Mesendoderm (in vitro differentiated cells): ENCODE measurements around the gene AK4.
A peak's percentile ranks its signal among the peaks of the same experiment; 100 is the strongest.

ENCODE experiments used
- DNase-seq: peaks from one replicate; pipeline ENCODE4 v3.0.0; 2013
- H2AK5ac ChIP-seq: 2 replicates; pipeline ENCODE4 v1.6.1; 2013; ENCODE audit warnings: low read length, inconsistent platforms
- H2BK120ac ChIP-seq: 2 replicates; pipeline ENCODE4 v1.6.1; 2013; ENCODE audit warnings: low read depth, mild to moderate bottlenecking, low read length, moderate library complexity, mixed read lengths
- H2BK15ac ChIP-seq: replicated peaks from 2 replicates; pipeline ENCODE4 v1.6.1; 2013; ENCODE audit warnings: low read depth, mild to moderate bottlenecking, moderate library complexity
- H2BK5ac ChIP-seq: 2 replicates; pipeline ENCODE4 v1.6.1; 2013; ENCODE audit warnings: low read length, inconsistent platforms
- H3K18ac ChIP-seq: 2 replicates; pipeline ENCODE4 v1.6.1; 2013; ENCODE audit warnings: mild to moderate bottlenecking, low read length, mixed read lengths
- H3K23ac ChIP-seq: one replicate; pipeline ENCODE4 v1.6.1; 2013; ENCODE audit warnings: low read length
- H3K27ac ChIP-seq: 2 replicates; pipeline ENCODE4 v1.5.1; 2013; ENCODE audit warnings: low read depth, mild to moderate bottlenecking, inconsistent platforms, low read length, moderate library complexity
- H3K27me3 ChIP-seq: 2 replicates; pipeline ENCODE4 v1.6.1; 2013; ENCODE audit warnings: low read length, control low read depth, mild to moderate bottlenecking, inconsistent platforms; ENCODE audit not compliant: insufficient read depth, poor library complexity
- H3K36me3 ChIP-seq: 2 replicates; pipeline ENCODE4 v1.6.1; 2013; ENCODE audit warnings: low read length, inconsistent platforms; ENCODE audit not compliant: control insufficient read depth, insufficient read depth
- H3K4ac ChIP-seq: one replicate; pipeline ENCODE4 v1.6.1; 2013; ENCODE audit warnings: low read depth, mild to moderate bottlenecking, low read length, moderate library complexity
- H3K4me1 ChIP-seq: 2 replicates; pipeline ENCODE4 v1.6.1; 2013; ENCODE audit warnings: low read depth, low read length, inconsistent platforms; ENCODE audit not compliant: control insufficient read depth
- H3K4me2 ChIP-seq: 2 replicates; pipeline ENCODE4 v1.6.1; 2013; ENCODE audit warnings: low read length
- H3K4me3 ChIP-seq: 2 replicates; pipeline ENCODE4 v1.5.1; 2013; ENCODE audit warnings: mild to moderate bottlenecking, low read length
- H3K56ac ChIP-seq: one replicate; pipeline ENCODE4 v1.6.1; 2013; ENCODE audit warnings: low read length
- H3K79me1 ChIP-seq: 2 replicates; pipeline ENCODE4 v1.6.1; 2013; ENCODE audit warnings: low read length, inconsistent platforms
- H3K79me2 ChIP-seq: 2 replicates; pipeline ENCODE4 v1.6.1; 2013; ENCODE audit warnings: mild to moderate bottlenecking, low read length; ENCODE audit not compliant: control insufficient read depth, insufficient read depth
- H3K9ac ChIP-seq: 2 replicates; pipeline ENCODE4 v1.6.1; 2013; ENCODE audit warnings: low read length, inconsistent platforms
- H4K5ac ChIP-seq: one replicate; pipeline ENCODE4 v1.6.1; 2013; ENCODE audit warnings: low read length
- H4K8ac ChIP-seq: one replicate; pipeline ENCODE4 v1.6.1; 2013; ENCODE audit warnings: low read depth, mild to moderate bottlenecking, control low read depth, low read length, moderate library complexity
- WGBS: extraction: QIAGEN DNeasy Blood & Tissue Kit; methylation state at CpG from one replicate; pipeline ENCODE4 v1.1.7; 2013; ENCODE audit warnings: low lambda C conversion rate, missing lambda C conversion rate; ENCODE audit not compliant: insufficient coverage; ENCODE audit errors: extremely low coverage; 5-methylcytosine and 5-hydroxymethylcytosine counted together

AK4 gene

DNA sequence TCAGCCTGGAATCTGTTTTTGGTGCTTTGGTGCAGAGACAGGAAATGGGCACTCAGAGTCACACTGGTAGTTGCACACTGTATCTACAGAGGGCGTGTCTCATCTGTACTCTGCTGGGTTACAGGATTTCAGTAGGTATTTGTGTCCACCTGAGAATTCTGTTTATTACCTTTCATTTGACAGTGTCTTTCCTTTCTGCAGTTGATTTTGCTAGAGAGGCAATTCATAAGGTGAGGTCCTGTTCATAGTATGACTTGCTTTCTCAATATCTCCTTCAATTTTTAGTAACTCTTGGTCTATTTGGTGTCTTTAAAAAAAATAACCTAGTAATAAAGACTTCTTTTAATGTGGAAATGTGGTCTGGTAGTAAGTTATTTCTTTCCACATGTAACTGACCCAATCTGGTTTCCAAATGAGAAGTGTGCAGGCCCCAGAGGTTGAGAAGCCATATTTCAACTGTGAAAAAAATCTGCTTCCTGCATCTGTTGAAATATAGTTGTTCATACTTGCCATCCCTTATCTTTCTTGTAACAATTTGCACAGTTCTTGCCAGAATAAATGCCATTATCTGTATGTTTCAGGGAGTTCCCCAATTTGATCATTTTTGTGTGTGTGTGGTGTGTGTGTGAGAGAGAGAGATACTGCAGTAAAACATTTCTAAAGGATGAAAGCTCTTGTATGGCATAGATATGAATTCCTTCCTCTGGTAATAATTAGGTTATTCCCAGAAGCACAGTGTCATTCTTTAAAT lies 82.9 kb downstream of the AK4 start:
- H2AK5ac ChIP-seq, result no peak overlapping the region

DNA sequence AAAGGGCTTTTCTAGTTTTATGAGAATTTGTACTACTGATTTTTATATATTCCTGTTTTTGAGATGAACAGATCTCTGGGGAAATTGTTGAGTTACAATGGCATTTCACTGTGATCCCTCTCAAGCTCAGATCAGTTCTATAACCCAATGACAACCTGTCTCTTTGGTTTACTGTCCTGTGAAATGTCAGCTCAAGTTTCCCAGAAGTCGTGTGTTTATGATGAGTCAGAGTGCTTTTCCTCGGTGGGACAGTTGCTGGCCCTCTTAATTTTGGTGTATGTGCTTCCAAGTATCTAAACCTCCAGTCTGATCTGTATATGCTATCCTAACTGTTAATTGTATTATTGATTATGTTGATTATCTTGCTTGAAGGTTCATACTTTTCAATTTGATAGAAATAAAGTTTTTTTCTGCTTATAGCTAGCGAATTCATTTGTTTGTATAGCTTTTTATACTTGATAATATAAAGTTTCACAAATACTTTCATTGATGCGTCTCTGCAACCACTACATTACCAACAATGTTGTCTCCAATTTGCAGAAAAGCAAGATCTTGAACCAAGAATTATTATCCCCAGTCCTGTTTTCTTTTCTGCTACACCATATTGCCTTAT lies 83.8 kb downstream of the AK4 start:
- Histone ChIP-seq H2BK15ac (no peak overlapping the region), H3K36me3 (no peaks in the 10 kb centered on the region), H3K18ac (no peak overlapping the region), H3K4me3 (no peak overlapping the region), H3K79me1 (no peaks in the 10 kb centered on the region), H2BK120ac (no peak overlapping the region), H4K8ac (no peak overlapping the region), H3K4me1 (no peaks in the 10 kb centered on the region), H2BK5ac (no peak overlapping the region), H2AK5ac (no peak overlapping the region), H3K27me3 (no peaks in the 10 kb centered on the region), H3K4ac (no peak overlapping the region), H3K4me2 (no peak overlapping the region), H3K79me2 (no peaks in the 10 kb centered on the region), H4K5ac (no peak overlapping the region), H3K23ac (no peak overlapping the region), H3K27ac (no peak overlapping the region), H3K56ac (no peak overlapping the region), H3K9ac (no peak overlapping the region)
- no CpG with 5 or more reads among the region's 4 CpGs for WGBS
- no peak for DNase-seq

More for the DNA sequence above, 82.9 kb downstream of the AK4 start:
- Histone ChIP-seq H3K79me1 (no peaks in the 10 kb centered on the region), H3K27ac (no peak overlapping the region), H3K56ac (no peak overlapping the region), H3K79me2 (no peaks in the 10 kb centered on the region), H2BK5ac (no peak overlapping the region), H2BK120ac (no peak overlapping the region), H2BK15ac (no peak overlapping the region), H3K9ac (no peak overlapping the region), H3K23ac (no peak overlapping the region), H4K5ac (no peak overlapping the region), H3K4me2 (no peak overlapping the region), H3K36me3 (no peaks in the 10 kb centered on the region), H4K8ac (no peak overlapping the region), H3K27me3 (no peaks in the 10 kb centered on the region), H3K4me1 (no peaks in the 10 kb centered on the region), H3K18ac (no peak overlapping the region), H3K4ac (no peak overlapping the region), H3K4me3 (no peak overlapping the region)
- WGBS, result no CpG with 5 or more reads among the region's 1 CpG
- DNase-seq, result no peak

DNA sequence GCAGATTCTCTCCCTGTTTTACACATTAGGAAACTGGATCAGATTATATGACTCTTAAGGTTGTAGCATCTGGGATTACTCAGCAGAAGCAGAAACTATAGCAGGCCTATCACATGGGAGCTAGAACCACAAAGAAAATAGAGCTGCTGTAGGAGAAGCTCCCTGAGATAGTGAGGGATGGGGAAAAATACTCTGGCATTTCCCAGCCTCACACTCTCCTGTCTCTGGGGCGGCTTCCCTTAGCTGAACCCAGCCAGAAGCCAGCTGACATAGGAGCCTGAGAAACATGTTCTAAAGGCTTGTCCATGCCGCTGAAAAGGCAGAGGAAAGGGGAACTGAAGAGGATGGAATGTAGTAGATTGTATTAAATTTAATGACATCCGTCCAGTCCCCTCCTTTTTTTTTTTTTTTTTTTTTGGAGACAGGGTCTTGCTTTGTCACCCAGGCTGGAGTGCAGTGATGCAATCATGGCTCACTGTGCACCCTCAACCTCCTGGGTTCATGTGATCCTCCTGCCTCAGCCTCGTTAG lies 84.5 kb downstream of the AK4 start:
- Histone ChIP-seq H2BK5ac (no peak overlapping the region), H3K27ac (no peak overlapping the region), H4K8ac (no peak overlapping the region), H2BK15ac (no peak overlapping the region), H4K5ac (no peak overlapping the region), H3K36me3 (no peaks in the 10 kb centered on the region), H3K4me1 (no peaks in the 10 kb centered on the region), H3K79me1 (no peaks in the 10 kb centered on the region), H2BK120ac (no peak overlapping the region), H3K4me3 (no peak overlapping the region), H3K56ac (no peak overlapping the region), H3K9ac (no peak overlapping the region), H3K4me2 (no peak overlapping the region), H3K4ac (no peak overlapping the region), H3K18ac (no peak overlapping the region), H3K79me2 (no peaks in the 10 kb centered on the region), H3K23ac (no peak overlapping the region), H3K27me3 (no peaks in the 10 kb centered on the region), H2AK5ac (no peak overlapping the region)
- whole genome bisulfite sequencing, result no CpG with 5 or more reads among the region's 4 CpGs
- DNase-seq, result no peak

DNA sequence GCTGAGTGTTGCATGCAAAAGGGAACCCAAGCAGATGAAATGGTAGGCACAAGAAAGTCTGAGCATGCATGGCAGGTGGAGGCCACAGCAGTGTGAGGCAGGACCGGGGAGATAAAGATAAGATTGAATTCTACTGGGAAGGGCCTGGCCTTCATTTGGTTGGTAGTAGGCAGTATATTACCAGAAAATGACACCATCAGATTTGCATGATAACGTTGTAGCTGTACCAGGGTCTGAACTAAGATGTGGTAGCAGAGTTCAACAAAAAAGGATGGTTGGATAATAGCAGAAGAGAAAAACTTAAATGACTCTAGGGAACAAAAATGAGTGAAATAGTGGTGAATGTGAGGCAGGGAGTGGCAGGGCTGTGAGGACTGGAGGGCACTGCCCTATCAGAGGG lies 85.8 kb downstream of the AK4 start:
- no peak for DNase-seq
- Histone ChIP-seq H3K4me1 (no peaks in the 10 kb centered on the region), H3K4me2 (no peak overlapping the region), H2AK5ac (no peak overlapping the region), H3K4me3 (no peak overlapping the region), H3K4ac (no peak overlapping the region), H3K56ac (no peak overlapping the region), H2BK15ac (no peak overlapping the region), H3K18ac (no peak overlapping the region), H3K23ac (no peak overlapping the region), H3K9ac (no peak overlapping the region), H3K27ac (no peak overlapping the region), H2BK120ac (no peak overlapping the region), H3K27me3 (no peaks in the 10 kb centered on the region), H3K79me2 (no peaks in the 10 kb centered on the region), H2BK5ac (no peak overlapping the region), H3K36me3 (no peaks in the 10 kb centered on the region), H4K8ac (no peak overlapping the region), H4K5ac (no peak overlapping the region), H3K79me1 (no peaks in the 10 kb centered on the region)
- no CpG with 5 or more reads among the region's 2 CpGs for WGBS

- Histone ChIP-seq H3K4me1 (no peaks in the 10 kb centered on the region), H3K36me3 (no peaks in the 10 kb centered on the region), H4K5ac (no peak overlapping the region), H3K18ac (no peak overlapping the region), H4K8ac (no peak overlapping the region), H3K79me1 (no peaks in the 10 kb centered on the region), H3K4me3 (no peak overlapping the region), H3K27ac (no peak overlapping the region), H3K4ac (no peak overlapping the region), H3K23ac (no peak overlapping the region), H3K27me3 (no peaks in the 10 kb centered on the region), H3K56ac (no peak overlapping the region), H2AK5ac (no peak overlapping the region), H3K9ac (no peak overlapping the region), H3K4me2 (no peak overlapping the region), H2BK120ac (no peak overlapping the region), H2BK15ac (no peak overlapping the region), H3K79me2 (no peaks in the 10 kb centered on the region), H2BK5ac (no peak overlapping the region)
- no CpG with 5 or more reads among the region's 3 CpGs for WGBS
- DNase-seq, result peak; percentile 69
These were observed 88.1 kb downstream of the AK4 start for GRCh38 chr1:65235867-65236805.
